Measurements from ENCODE around the gene PLGRKT.

DNA sequence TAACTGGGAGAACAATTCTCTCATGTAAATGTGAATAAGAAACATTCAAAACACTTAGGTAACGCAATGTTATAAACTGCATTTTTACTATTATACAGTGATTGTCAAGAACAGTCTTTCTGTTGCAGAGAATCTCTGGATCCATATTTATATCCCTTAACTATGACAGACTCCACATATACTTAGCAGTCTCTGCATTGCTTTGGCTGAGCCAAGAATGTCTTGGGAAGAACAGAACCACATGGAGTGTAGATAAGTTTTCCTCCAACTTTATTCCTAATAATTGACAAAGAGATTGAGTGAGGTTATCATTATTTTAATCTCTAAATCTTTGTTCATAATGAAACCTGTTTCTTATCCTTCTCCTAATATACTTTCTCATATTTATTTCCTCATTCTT lies 82.5 kb downstream of the PLGRKT start:
- TF ChIP-seq POLR2A (IDR thresholded peaks at IDR 0.05), result no peak
- TF ChIP-seq, protein P1, sequence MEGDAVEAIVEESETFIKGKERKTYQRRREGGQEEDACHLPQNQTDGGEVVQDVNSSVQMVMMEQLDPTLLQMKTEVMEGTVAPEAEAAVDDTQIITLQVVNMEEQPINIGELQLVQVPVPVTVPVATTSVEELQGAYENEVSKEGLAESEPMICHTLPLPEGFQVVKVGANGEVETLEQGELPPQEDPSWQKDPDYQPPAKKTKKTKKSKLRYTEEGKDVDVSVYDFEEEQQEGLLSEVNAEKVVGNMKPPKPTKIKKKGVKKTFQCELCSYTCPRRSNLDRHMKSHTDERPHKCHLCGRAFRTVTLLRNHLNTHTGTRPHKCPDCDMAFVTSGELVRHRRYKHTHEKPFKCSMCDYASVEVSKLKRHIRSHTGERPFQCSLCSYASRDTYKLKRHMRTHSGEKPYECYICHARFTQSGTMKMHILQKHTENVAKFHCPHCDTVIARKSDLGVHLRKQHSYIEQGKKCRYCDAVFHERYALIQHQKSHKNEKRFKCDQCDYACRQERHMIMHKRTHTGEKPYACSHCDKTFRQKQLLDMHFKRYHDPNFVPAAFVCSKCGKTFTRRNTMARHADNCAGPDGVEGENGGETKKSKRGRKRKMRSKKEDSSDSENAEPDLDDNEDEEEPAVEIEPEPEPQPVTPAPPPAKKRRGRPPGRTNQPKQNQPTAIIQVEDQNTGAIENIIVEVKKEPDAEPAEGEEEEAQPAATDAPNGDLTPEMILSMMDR (IDR thresholded peaks at IDR 0.05), result no peak

All from uterus (tissue), 2 donors.